ENCODE measurements around the gene ADARB2.

GRCh38 chr10:1361411-1362105 is 375.8 kb downstream of the ADARB2 start:
- TF ChIP-seq CTCF (IDR thresholded peaks at IDR 0.05) (no peak), POLR2A (IDR thresholded peaks at IDR 0.05) (no peak)
